Stimulated activated effector memory CD8-positive, alpha-beta T cell treated with anti-CD3 and anti-CD28 coated beads, Interleukin-12 subunit alpha, Interleukin-12 subunit beta, amount 100 ng/mL, for 72 hours (primary cell): ENCODE results near the gene HTRA2.

Experiments
- ATAC-seq: fragments of 150-1000 bp; cut with Tn5 transposase; 2 replicates; pipeline ENCODE4 v1.10.0; 2021
- DNase-seq, 2 donors: peaks; one replicate each; pipeline ENCODE4 v3.0.0; 2021 to 2022; ENCODE audit warnings: low spot score in 2 of 2
- H3K27ac Mint-ChIP-seq: one replicate; pipeline ENCODE4 v1.8.0; 2022; ENCODE audit warnings: mild to moderate bottlenecking, mixed read lengths
- H3K36me3 Mint-ChIP-seq: one replicate; pipeline ENCODE4 v1.8.0; 2022; ENCODE audit warnings: mild to moderate bottlenecking, mixed read lengths
- H3K4me1 Mint-ChIP-seq: one replicate; pipeline ENCODE4 v1.8.0; 2022; ENCODE audit warnings: mixed read lengths
- H3K4me3 Mint-ChIP-seq: one replicate; pipeline ENCODE4 v1.8.0; 2022; ENCODE audit warnings: mild to moderate bottlenecking, mixed read lengths
- H3K9me3 Mint-ChIP-seq: one replicate; pipeline ENCODE4 v1.8.0; 2022; ENCODE audit warnings: mixed read lengths

The HTRA2 gene

GRCh38 chr2:74497777-74498499 lies 31.8 kb upstream of the HTRA2 start:
- Mint-ChIP-seq H3K36me3 (peaks cover 31% of the 10 kb centered on the region), H3K4me1 (peaks cover 34% of the 10 kb centered on the region), H3K4me3 (peak overlapping the region; percentile 86), H3K9me3 (no peaks in the 10 kb centered on the region), H3K27ac (peak overlapping the region; percentile 88)
- DNase-seq = no peak
- peak; percentile 52 for ATAC-seq

GRCh38 chr2:74498500-74499266 lies 31.1 kb upstream of the HTRA2 start:
- peak in 1 of 2 donors; percentile 74 for DNase-seq
- peak overlapping the region; percentile 86 for H3K4me3 Mint-ChIP-seq

GRCh38 chr2:74499267-74499939 lies 30.3 kb upstream of the HTRA2 start, which contains the start of gene LBX2:
TSS of gene LBX2 (minus strand) at chr2:74499603. CDS start at chr2:74499537, 66 bp downstream.
- H3K27ac Mint-ChIP-seq = peak within 1 kb of the TSS; percentile 88
- no peaks in the 10 kb centered on the region for H3K9me3 Mint-ChIP-seq
- ATAC-seq (peak; percentile 35), DNase-seq (no peak)
- H3K4me3 Mint-ChIP-seq = peak within 1 kb of the TSS; percentile 86
- peaks cover 49% of the 10 kb centered on the region for H3K4me1 Mint-ChIP-seq
- peaks cover 23% of the 10 kb centered on the region for H3K36me3 Mint-ChIP-seq

More at GRCh38 chr2:74498500-74499266, 31.1 kb upstream of the HTRA2 start:
- Mint-ChIP-seq H3K9me3 (no peaks in the 10 kb centered on the region), H3K4me1 (peaks cover 42% of the 10 kb centered on the region), H3K27ac (peak overlapping the region; percentile 88), H3K36me3 (peaks cover 25% of the 10 kb centered on the region)
- ATAC-seq = peak; percentile 85

- H3K9me3 Mint-ChIP-seq = no peaks in the 10 kb centered on the region
- ATAC-seq (no peak), DNase-seq (no peak)
- no peak overlapping the region for H3K27ac Mint-ChIP-seq
- H3K4me3 Mint-ChIP-seq = peak overlapping the region; percentile 86
- H3K4me1 Mint-ChIP-seq = peaks cover 56% of the 10 kb centered on the region
- peaks cover 29% of the 10 kb centered on the region for H3K36me3 Mint-ChIP-seq
These were observed 29.7 kb upstream of the HTRA2 start for GRCh38 chr2:74499940-74500577.

GRCh38 chr2:74500578-74500946 lies 29.2 kb upstream of the HTRA2 start:
- no peak for ATAC-seq

GRCh38 chr2:74501335-74502071 lies 28.2 kb upstream of the HTRA2 start:
- Mint-ChIP-seq H3K27ac (no peak overlapping the region), H3K9me3 (no peaks in the 10 kb centered on the region), H3K36me3 (peaks cover 42% of the 10 kb centered on the region), H3K4me1 (peaks cover 69% of the 10 kb centered on the region), H3K4me3 (peak overlapping the region; percentile 91)
- DNase-seq (no peak), ATAC-seq (no peak)

More at GRCh38 chr2:74500578-74500946, 29.2 kb upstream of the HTRA2 start:
- no peak overlapping the region for H3K4me3 Mint-ChIP-seq
- H3K27ac Mint-ChIP-seq = no peak overlapping the region
- H3K9me3 Mint-ChIP-seq = no peaks in the 10 kb centered on the region
- H3K36me3 Mint-ChIP-seq = peaks cover 34% of the 10 kb centered on the region
- peaks cover 61% of the 10 kb centered on the region for H3K4me1 Mint-ChIP-seq
- no peak for DNase-seq

GRCh38 chr2:74502147-74502719 lies 27.5 kb upstream of the HTRA2 start:
- Mint-ChIP-seq H3K4me3 (peak overlapping the region; percentile 91), H3K4me1 (peaks cover 76% of the 10 kb centered on the region), H3K9me3 (no peaks in the 10 kb centered on the region), H3K36me3 (peaks cover 50% of the 10 kb centered on the region), H3K27ac (no peak overlapping the region)
- no peak for DNase-seq
- ATAC-seq = no peak

- Mint-ChIP-seq H3K4me3 (peak overlapping the region; percentile 91), H3K9me3 (no peaks in the 10 kb centered on the region), H3K27ac (peak overlapping the region; percentile 61), H3K36me3 (peaks cover 57% of the 10 kb centered on the region), H3K4me1 (peaks cover 77% of the 10 kb centered on the region)
- DNase-seq = peak; percentile 51 to 80
- ATAC-seq = peak; percentile 62
These were observed 26.8 kb upstream of the HTRA2 start for GRCh38 chr2:74502720-74503505.

- DNase-seq (no peak), ATAC-seq (no peak)
- H3K4me3 Mint-ChIP-seq = peak overlapping the region; percentile 91
- peaks cover 55% of the 10 kb centered on the region for H3K36me3 Mint-ChIP-seq
- H3K9me3 Mint-ChIP-seq = no peaks in the 10 kb centered on the region
- H3K27ac Mint-ChIP-seq = peak overlapping the region; percentile 61
- peaks cover 76% of the 10 kb centered on the region for H3K4me1 Mint-ChIP-seq
These were observed 25.9 kb upstream of the HTRA2 start for GRCh38 chr2:74503506-74504475.

- DNase-seq = no peak
- Mint-ChIP-seq H3K27ac (peak overlapping the region; percentile 43), H3K36me3 (peaks cover 50% of the 10 kb centered on the region), H3K9me3 (no peaks in the 10 kb centered on the region), H3K4me1 (peaks cover 71% of the 10 kb centered on the region), H3K4me3 (peak overlapping the region; percentile 91)
- no peak for ATAC-seq
These were observed 25.1 kb upstream of the HTRA2 start for GRCh38 chr2:74504591-74504990.

- ATAC-seq (no peak), DNase-seq (no peak)
- Mint-ChIP-seq H3K4me3 (peak overlapping the region; percentile 91), H3K27ac (no peak overlapping the region), H3K9me3 (no peaks in the 10 kb centered on the region), H3K36me3 (peaks cover 46% of the 10 kb centered on the region), H3K4me1 (peaks cover 71% of the 10 kb centered on the region)
These were observed 24.1 kb upstream of the HTRA2 start for GRCh38 chr2:74505448-74506246.
